ENCODE measurements around the gene GNAO1.

Gene GNAO1

GRCh38 chr16:56191156-56191815 is at the start of gene GNAO1:
GNAO1 (plus strand) TSS chr16:56191489; CDS start chr16:56192236, 747 bp downstream.
- DNase-seq (ENCODE audit: low spot score) = peak; percentile 18

GRCh38 chr16:56143666-56144065 is 47.6 kb upstream of the GNAO1 start:
- DNase-seq (ENCODE audit: low spot score) = no peak

DNA sequence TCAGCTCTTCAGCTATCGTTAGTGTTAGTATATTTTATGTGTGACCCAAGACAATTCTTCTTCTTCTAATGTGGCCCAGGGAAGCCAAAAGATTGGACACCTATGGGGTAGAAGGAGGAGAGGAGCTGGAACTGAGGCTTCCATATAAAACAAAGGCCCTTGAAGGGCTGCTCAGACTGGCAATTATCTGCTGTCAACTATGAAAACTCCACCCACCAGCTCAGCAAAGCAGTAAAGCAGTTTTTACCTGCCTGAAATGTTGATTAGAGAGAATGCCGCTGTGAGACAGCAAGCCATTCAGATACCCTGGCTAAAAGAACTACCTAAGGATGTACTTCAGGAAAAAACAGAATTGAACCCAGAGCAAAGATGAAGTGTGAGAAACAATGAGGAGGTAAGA is 45.9 kb upstream of the GNAO1 start:
- no peak for DNase-seq (ENCODE audit: low spot score)

GRCh38 chr16:56151621-56152020 is 39.7 kb upstream of the GNAO1 start:
- DNase-seq (ENCODE audit: low spot score) = no peak

- DNase-seq (ENCODE audit: low spot score) = no peak
Observed at GRCh38 chr16:56161658-56162057, 29.6 kb upstream of the GNAO1 start.

- no peak for DNase-seq (ENCODE audit: low spot score)
Observed at GRCh38 chr16:56163089-56163488, 28.2 kb upstream of the GNAO1 start.

DNA sequence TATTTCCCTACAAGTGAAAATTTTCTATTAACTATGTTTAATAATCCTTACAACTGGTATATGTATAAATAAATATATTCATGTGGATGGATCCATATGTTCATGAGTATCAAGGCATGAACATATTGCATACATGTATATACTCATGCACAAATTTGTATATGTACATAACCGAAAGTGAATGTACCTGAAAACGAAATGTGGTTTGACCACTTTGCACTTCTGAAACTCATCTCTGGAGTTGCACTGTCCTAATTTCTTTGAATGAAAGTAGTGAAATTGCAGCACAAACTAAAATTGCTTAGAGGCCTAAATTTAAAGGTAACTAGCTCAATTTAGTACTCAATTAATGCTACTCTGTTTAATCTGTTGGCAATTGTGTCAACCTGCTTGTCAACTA is 27.4 kb upstream of the GNAO1 start:
- DNase-seq (ENCODE audit: low spot score) = no peak

DNA sequence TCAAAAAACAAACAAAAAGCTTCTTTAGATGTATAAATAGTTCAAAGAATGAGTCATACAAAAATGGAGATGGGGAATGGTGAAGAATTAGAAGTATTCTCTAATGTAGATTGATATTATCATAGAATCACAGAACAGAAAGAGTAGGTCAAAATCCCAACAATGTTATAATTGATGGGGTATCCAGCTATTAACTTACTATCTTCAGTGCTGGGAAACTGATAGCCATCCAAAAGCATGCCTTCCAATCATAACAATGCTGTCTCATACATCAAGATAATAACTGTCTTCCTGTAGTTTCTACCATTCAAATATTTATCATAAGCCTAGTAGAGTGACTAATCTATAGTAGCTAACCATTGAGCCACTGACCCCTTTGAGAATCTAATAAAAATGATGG is 26.7 kb upstream of the GNAO1 start:
- DNase-seq (ENCODE audit: low spot score) = no peak

GRCh38 chr16:56174411-56174810 is 16.9 kb upstream of the GNAO1 start:
- no peak for DNase-seq (ENCODE audit: low spot score)

DNA sequence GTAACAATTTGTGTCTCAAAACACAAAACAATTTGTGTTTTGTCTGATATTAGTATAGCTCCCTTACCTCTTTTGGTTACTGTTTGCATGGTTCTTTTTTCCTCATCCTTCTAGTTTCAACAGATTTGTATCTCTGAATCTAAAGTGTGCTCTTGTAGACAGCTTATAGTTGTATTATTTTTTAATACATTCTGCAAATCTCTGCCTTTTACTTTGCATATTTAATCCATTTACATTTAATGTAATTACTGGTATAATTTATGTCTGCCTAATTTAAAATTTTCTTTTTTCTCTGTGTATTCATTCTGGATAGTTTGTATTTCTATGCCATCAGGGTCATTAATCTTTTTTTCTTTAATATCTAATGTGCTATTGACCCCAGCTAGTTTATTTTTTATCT is 9.9 kb upstream of the GNAO1 start:
- no peak for DNase-seq (ENCODE audit: low spot score)

GRCh38 chr16:56183266-56183665 is 8.0 kb upstream of the GNAO1 start:
- no peak for DNase-seq (ENCODE audit: low spot score)

- no peak for DNase-seq (ENCODE audit: low spot score)
Observed at GRCh38 chr16:56190048-56190676, 1.1 kb upstream of the GNAO1 start.

GRCh38 chr16:56190677-56191155 is 573 bp upstream of the GNAO1 start:
- no peak for DNase-seq (ENCODE audit: low spot score)

- no peak for DNase-seq (ENCODE audit: low spot score)
Observed at GRCh38 chr16:56191835-56192634, 746 bp downstream of the GNAO1 start.

DNA sequence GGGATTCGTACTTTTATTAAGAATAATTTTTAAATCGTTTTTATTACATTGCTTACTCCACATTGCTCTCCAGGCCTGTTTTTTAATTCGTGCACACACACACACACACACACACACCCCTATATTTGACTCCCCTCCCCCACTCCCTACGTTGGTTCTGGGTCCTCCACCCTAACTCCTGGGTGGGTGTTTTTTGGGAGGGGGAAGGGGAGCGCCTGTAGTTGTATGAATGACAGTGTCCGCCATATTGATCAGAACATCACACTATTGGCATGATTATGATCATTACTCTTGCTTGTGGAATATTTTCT is 1.3 kb downstream of the GNAO1 start:
- no peak for DNase-seq (ENCODE audit: low spot score)

DNA sequence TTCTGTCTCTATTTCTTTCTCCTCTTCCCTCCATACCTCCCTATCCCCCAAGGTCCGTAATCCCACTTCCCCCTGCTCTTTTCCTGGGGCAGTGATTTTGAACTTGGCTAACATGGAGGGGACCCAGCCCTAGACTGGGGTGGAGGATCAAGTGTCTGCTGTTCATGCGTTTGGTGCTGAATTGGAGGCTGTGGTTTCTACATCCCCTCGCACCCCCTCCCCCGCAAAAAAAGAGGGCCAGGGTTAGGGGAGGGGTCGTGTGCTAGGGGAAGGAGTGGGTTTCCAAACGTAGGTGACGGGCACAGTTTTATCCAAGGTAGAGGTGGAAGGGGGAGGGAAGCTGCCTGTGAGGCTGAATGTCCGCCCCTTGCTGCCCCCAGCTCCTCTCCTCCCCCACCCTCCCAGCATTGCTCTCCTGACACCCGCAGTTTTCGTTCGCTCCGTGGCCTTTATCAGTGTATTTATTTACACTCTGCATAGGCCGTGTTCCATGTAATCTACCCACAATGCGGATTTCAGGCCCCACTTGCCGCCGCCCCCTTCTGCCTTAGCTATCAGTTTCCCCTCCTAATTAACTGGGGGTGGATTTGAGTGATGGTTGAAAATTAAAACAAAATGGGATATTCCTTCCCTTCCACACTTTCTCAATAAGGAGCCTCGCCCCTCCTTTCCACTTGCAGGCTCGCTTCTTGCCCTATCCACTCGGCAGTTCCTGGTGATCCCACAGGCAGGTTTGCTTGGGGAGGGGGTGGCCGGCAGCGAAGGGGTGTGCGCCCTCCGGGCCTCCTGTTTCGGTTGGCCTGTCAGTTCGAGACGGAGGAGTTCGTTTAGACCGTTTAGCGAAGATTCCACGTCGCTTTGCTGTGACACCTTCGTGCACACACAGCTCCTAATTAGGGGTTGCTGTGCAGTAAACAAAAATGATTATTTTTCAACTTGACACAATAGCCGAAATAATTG is 2.0 kb downstream of the GNAO1 start:
- no peak for DNase-seq (ENCODE audit: low spot score)

DNA sequence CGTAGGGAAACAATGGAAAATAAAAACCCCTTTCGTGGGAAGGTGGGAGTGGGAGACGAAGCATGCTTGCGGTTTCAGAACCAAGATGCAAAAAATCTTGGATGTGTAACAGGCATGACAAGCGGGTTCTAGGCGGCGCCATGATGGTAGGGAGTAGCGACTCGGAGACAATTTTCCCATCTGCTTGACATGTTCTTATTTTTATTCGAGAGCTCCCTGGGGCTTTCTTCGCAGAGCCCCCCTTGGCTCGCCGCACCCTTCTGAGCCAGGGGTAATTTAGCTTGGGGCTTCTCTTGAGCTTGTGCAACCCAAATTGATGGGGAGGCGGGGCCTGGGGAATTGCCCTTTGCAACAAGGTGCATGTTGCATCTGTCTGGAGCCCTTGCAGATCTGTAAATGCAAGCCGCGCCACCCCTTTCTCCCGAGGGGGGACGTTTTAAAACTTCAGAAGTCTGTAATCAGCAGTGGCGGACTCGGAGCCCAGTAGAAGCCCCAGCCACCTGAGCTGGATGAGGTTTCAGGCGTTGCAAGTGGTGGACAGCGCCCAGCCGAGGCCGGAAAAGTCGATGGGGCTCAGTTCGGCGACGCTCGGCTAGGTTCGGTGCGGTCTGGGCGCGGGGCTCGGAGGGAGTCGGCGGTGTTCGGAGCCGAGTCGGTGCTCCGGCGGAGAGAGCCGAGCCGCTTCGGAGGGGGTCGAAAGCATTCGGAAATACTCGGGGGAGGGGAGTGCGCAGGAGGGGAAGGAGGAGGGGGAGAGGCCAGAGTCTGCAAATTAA is 2.9 kb downstream of the GNAO1 start:
- peak; percentile 54 for DNase-seq (ENCODE audit: low spot score)

DNA sequence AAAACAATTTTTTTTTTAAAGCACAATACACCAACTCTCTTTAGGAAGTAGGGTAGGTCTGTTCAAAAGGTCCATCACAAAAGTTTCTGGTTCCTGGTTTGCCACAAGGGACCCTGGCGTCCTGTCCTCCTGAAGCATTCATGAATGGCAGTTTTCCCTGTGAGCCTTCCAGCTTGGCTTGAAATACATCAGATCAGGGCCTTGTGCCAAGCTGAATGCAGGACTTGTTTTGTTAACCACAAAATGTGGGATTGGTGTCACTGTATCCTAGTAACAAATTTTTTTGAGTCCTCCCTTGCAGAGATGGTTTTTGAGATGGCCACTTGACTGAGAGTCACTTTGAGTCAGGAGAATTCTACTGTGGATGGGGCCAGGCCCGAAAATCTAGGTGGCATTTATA is 3.9 kb downstream of the GNAO1 start:
- DNase-seq (ENCODE audit: low spot score) = no peak

- no peak for DNase-seq (ENCODE audit: low spot score)
Observed at GRCh38 chr16:56196381-56196780, 5.1 kb downstream of the GNAO1 start.

DNA sequence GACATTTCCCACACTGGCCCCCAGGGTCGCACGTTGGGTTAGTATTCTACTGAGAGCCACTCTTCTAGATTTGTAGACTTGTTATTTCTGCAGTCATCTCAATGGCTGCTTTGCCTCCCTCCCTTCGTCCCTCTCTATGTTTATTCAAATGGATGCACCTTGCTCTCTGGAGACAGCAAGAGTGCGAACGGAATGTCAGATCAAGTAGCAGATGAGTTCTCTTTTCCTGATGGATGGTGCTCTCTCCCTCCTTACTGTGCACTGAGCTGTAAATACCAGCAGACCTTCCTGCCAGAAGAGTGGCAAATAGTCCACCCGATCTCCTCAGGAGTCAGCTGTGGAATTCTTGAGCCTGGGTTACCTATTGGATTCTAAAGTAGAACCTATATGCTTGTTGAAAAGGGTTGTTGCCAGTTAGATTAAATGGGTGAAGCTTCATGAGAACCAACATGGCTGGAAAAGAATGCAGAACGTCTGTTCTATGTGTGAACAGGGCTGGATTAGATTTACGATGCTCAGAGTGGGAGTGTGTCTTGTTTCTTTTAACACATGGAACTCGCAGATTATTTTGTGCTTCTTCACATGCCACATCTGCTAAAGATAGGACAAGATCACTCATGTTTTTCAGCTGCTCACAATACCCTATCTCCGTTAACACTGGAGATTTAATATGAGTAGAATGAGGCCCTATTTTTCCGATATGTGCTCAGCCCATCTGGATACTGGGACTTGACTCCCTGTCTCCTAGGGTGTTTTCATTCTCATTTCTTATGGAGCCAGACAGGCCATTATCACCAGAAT is 6.1 kb downstream of the GNAO1 start:
- DNase-seq (ENCODE audit: low spot score) = no peak

Data from COLO829 (cell line).